ENCODE results near the gene AQP1. TPM values are rescaled to one million over a fixed set of nuclear protein-coding genes. Genes with fewer than 3 reads are reported as not detected.

AQP1 gene
- total RNA-seq, 2 experiments from 2014 or later, result not detected

DNA sequence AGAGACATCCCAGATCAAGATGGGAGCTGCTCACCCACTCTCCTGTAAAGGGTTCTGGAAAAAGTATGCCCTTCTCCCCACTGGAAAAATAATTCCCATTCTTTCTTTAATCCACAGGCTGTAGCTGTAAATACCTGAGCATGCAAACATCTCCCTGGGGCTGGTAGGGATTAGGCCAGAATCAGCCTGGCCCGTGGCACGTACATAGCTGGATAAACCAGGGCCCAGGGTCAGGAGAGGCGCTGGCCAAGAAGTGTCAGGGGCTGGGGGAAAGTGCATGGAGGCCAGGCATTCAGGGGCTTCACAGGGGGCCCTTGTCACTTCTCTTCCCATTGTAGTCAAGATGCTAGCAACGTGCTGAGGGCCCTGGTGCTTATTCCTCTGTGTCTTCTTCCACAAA is 30.7 kb upstream of the AQP1 start:
- no peak overlapping the region for H2AFZ ChIP-seq (ENCODE audit: low read length)
- ChIA-PET CTCF (ENCODE audit: unreplicated experiment) (no interaction called here), POLR2A (interaction anchor here (0.6 kb wide), 1 partner anchor 78 kb away, joined by 3 read pairs; no protein-coding TSS in a partner anchor)
- no peaks in the 10 kb centered on the region for H3K79me2 ChIP-seq (ENCODE audit: insufficient read depth, low read depth, low read length)
- no peak overlapping the region for H3K4me2 ChIP-seq (ENCODE audit: low read length)
- DNase-seq (ENCODE audit: low spot score), result no peak
- H3K27ac ChIP-seq (ENCODE audit: low read depth, low read length, poor library complexity, severe bottlenecking), result no peak overlapping the region
- peaks cover 10% of the 10 kb centered on the region for H3K4me1 ChIP-seq (ENCODE audit: insufficient read depth, low read length, poor library complexity, severe bottlenecking)
- TF ChIP-seq, protein P1, sequence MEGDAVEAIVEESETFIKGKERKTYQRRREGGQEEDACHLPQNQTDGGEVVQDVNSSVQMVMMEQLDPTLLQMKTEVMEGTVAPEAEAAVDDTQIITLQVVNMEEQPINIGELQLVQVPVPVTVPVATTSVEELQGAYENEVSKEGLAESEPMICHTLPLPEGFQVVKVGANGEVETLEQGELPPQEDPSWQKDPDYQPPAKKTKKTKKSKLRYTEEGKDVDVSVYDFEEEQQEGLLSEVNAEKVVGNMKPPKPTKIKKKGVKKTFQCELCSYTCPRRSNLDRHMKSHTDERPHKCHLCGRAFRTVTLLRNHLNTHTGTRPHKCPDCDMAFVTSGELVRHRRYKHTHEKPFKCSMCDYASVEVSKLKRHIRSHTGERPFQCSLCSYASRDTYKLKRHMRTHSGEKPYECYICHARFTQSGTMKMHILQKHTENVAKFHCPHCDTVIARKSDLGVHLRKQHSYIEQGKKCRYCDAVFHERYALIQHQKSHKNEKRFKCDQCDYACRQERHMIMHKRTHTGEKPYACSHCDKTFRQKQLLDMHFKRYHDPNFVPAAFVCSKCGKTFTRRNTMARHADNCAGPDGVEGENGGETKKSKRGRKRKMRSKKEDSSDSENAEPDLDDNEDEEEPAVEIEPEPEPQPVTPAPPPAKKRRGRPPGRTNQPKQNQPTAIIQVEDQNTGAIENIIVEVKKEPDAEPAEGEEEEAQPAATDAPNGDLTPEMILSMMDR (conservative IDR thresholded peaks at IDR 0.05; ENCODE audit: low read length), result no peak
- TF ChIP-seq EZH2phosphoT487 (IDR thresholded peaks at IDR 0.05; ENCODE audit: borderline replicate concordance, low read depth, low read length), result no peak
- H3K9me2 ChIP-seq (ENCODE audit: insufficient read depth, low read length), result no peaks in the 10 kb centered on the region
- no peaks in the 10 kb centered on the region for H3K9me3 ChIP-seq (ENCODE audit: low read length)
- BruUV-seq (replicated peaks), result no TSS peak
- no peaks in the 10 kb centered on the region for H3K36me3 ChIP-seq (ENCODE audit: insufficient read depth, low read length)
- H4K20me1 ChIP-seq (ENCODE audit: insufficient read depth, low read length), result no peaks in the 10 kb centered on the region
- H3K4me3 ChIP-seq (ENCODE audit: low read depth, low read length, poor library complexity, severe bottlenecking), result no peak overlapping the region
- intact Hi-C loops (cut with micrococcal nuclease; ENCODE audit: unreplicated experiment), result no loop called here

GRCh38 chr7:30881448-30881847 is 30.2 kb upstream of the AQP1 start:
- POLR2A ChIA-PET, result interaction anchor here (0.6 kb wide), 1 partner anchor 77 kb away, joined by 3 read pairs; no protein-coding TSS in a partner anchor
- Histone ChIP-seq H3K9me2 (ENCODE audit: insufficient read depth, low read length) (no peaks in the 10 kb centered on the region), H3K9me3 (ENCODE audit: low read length) (no peaks in the 10 kb centered on the region), H3K36me3 (ENCODE audit: insufficient read depth, low read length) (no peaks in the 10 kb centered on the region), H3K79me2 (ENCODE audit: insufficient read depth, low read depth, low read length) (no peaks in the 10 kb centered on the region), H3K4me3 (ENCODE audit: low read depth, low read length, poor library complexity, severe bottlenecking) (no peak overlapping the region), H2AFZ (ENCODE audit: low read length) (no peak overlapping the region), H3K27ac (ENCODE audit: low read depth, low read length, poor library complexity, severe bottlenecking) (no peak overlapping the region), H4K20me1 (ENCODE audit: insufficient read depth, low read length) (no peaks in the 10 kb centered on the region), H3K4me2 (ENCODE audit: low read length) (no peak overlapping the region), H3K4me1 (ENCODE audit: insufficient read depth, low read length, poor library complexity, severe bottlenecking) (peaks cover 10% of the 10 kb centered on the region)
- CTCF ChIA-PET (ENCODE audit: unreplicated experiment), result no interaction called here
- intact Hi-C loops (cut with micrococcal nuclease; ENCODE audit: unreplicated experiment), result no loop called here
- BruUV-seq (replicated peaks), result no TSS peak
- no peak for DNase-seq (ENCODE audit: low spot score)
- TF ChIP-seq, protein P1 (conservative IDR thresholded peaks at IDR 0.05; ENCODE audit: low read length), result no peak
- TF ChIP-seq EZH2phosphoT487 (IDR thresholded peaks at IDR 0.05; ENCODE audit: borderline replicate concordance, low read depth, low read length), result no peak

- H3K36me3 ChIP-seq (ENCODE audit: insufficient read depth, low read length), result no peaks in the 10 kb centered on the region
- H3K4me3 ChIP-seq (ENCODE audit: low read depth, low read length, poor library complexity, severe bottlenecking), result no peak overlapping the region
- no peaks in the 10 kb centered on the region for H3K79me2 ChIP-seq (ENCODE audit: insufficient read depth, low read depth, low read length)
- H2AFZ ChIP-seq (ENCODE audit: low read length), result 0 out of 2 replicates have a peak overlapping the region, but pooled peaks have one; percentile 22
- no peaks in the 10 kb centered on the region for H3K9me2 ChIP-seq (ENCODE audit: insufficient read depth, low read length)
- peaks cover 10% of the 10 kb centered on the region for H3K4me1 ChIP-seq (ENCODE audit: insufficient read depth, low read length, poor library complexity, severe bottlenecking)
- intact Hi-C loops (cut with micrococcal nuclease; ENCODE audit: unreplicated experiment), result no loop called here
- H4K20me1 ChIP-seq (ENCODE audit: insufficient read depth, low read length), result no peaks in the 10 kb centered on the region
- no peak overlapping the region for H3K27ac ChIP-seq (ENCODE audit: low read depth, low read length, poor library complexity, severe bottlenecking)
- POLR2A ChIA-PET, result interaction anchor here (1.1 kb wide), 1 partner anchor 22 kb away, joined by 4 read pairs; no protein-coding TSS in a partner anchor
- TF ChIP-seq, protein P1 (conservative IDR thresholded peaks at IDR 0.05; ENCODE audit: low read length), result no peak
- TF ChIP-seq EZH2phosphoT487 (IDR thresholded peaks at IDR 0.05; ENCODE audit: borderline replicate concordance, low read depth, low read length), result no peak
- CTCF ChIA-PET (ENCODE audit: unreplicated experiment), result interaction anchor here (1.0 kb wide), 1 partner anchor 54 kb away, joined by 3 read pairs; no protein-coding TSS in a partner anchor
- peak; percentile 33 for DNase-seq (ENCODE audit: low spot score)
- BruUV-seq (replicated peaks), result no TSS peak
- peak overlapping the region; percentile 32 for H3K4me2 ChIP-seq (ENCODE audit: low read length)
- no peaks in the 10 kb centered on the region for H3K9me3 ChIP-seq (ENCODE audit: low read length)
Measured at GRCh38 chr7:30884881-30885280, 26.8 kb upstream of the AQP1 start.

Data from OCI-LY7 (cell line).